Spleen (tissue), 7 donors: ENCODE measurements around the gene DYRK1A.

Experiments used
- POLR2AphosphoS5 ChIP-seq, 3 donors: sonication (generic); formaldehyde crosslinking; IDR thresholded peaks; one replicate each; pipeline ENCODE4 v1.5.1; 2017; ENCODE audit warnings: antibody characterized with exemption in 3 of 3
- TF ChIP-seq, protein P1 (sequence below), 11 experiments: fragments of 200-600 bp in 7 of 11; fragments of 450-650 bp in 4 of 11; sonication (generic) in 4 of 11; IDR thresholded peaks in 8 of 11; conservative IDR thresholded peaks in 3 of 11; 1 replicate in 7 of 11; 2 replicates in 4 of 11; pipeline versions ENCODE4 v1.4.0 to v1.8.0; 2016 to 2021; ENCODE audit warnings: antibody characterized with exemption in 11 of 11, inconsistent platforms in 4 of 11, mild to moderate bottlenecking in 1 of 11
- donor health status: DM: no; HTN: no; CAD: no; lungs with moderate emphysema.
- donor health status: DM: no; HTN: no; CAD: no.
- donor health status: DM: no; HTN: no; CAD: no.

DNA sequence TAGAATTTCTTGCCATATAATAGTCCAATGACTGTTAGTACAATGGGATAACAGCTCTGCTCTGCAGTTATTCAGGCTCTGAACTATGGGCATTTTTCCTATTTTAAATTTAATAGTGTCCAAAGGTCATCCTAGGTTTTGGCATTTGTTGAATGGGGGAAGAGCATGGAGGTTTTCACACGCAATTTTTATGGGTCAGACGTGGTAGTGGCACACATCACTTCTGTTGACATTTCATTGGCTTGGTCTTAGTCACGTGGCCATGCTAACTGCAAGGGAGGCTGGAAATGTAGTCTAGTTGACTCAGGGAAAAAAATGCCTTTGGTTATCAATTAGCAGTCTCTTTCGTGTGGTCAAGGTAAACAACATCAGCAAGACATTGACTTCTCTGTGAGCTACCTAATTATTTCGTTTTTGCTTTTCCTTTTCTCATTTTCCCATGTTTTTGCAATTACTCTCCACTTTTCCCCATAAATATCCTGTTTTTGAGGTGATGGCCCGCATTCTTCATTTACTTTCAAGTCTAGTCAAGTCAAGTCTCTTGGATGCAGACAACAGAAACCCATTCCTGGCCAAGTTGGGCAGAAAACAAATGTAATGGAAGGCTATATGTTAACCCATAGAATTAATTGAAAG lies 82.8 kb downstream of the DYRK1A start:
- TF ChIP-seq, protein P1, sequence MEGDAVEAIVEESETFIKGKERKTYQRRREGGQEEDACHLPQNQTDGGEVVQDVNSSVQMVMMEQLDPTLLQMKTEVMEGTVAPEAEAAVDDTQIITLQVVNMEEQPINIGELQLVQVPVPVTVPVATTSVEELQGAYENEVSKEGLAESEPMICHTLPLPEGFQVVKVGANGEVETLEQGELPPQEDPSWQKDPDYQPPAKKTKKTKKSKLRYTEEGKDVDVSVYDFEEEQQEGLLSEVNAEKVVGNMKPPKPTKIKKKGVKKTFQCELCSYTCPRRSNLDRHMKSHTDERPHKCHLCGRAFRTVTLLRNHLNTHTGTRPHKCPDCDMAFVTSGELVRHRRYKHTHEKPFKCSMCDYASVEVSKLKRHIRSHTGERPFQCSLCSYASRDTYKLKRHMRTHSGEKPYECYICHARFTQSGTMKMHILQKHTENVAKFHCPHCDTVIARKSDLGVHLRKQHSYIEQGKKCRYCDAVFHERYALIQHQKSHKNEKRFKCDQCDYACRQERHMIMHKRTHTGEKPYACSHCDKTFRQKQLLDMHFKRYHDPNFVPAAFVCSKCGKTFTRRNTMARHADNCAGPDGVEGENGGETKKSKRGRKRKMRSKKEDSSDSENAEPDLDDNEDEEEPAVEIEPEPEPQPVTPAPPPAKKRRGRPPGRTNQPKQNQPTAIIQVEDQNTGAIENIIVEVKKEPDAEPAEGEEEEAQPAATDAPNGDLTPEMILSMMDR (IDR thresholded peaks at IDR 0.05 in 8 of 11, conservative IDR thresholded peaks at IDR 0.05 in 3 of 11), result no peak
- TF ChIP-seq POLR2AphosphoS5 (IDR thresholded peaks at IDR 0.05), result no peak
